ENCODE measurements around the gene ATP6V0C.
A peak's percentile ranks its signal among the peaks of the same experiment; 100 is the strongest.

ATP6V0C gene

GRCh38 chr16:2512735-2513404 lies 882 bp upstream of the ATP6V0C start:
- H3K27ac ChIP-seq (replicated peaks; ENCODE audit: low read length): peak overlapping the region; percentile 93
- peak overlapping the region; percentile 75 for H4K91ac ChIP-seq (ENCODE audit: low read depth, low read length, poor library complexity)
- peak overlapping the region; percentile 93 for H3K4ac ChIP-seq (ENCODE audit: low read length)
- H3K79me1 ChIP-seq (ENCODE audit: low read depth, low read length): peaks cover 19% of the 10 kb centered on the region
- peaks cover 31 to 38% of the 10 kb centered on the region in 2 donors for H3K4me1 ChIP-seq (ENCODE audit: control insufficient read depth in 2 of 2, insufficient read depth in 1 of 2, low read depth in 1 of 2, low read length in 2 of 2)
- H2BK120ac ChIP-seq (ENCODE audit: low read depth, low read length): peak overlapping the region; percentile 97
- WGBS, 2 donors (ENCODE audit: extremely low coverage in 2 of 2, insufficient read length in 2 of 2, insufficient replicate concordance in 1 of 2): no CpG with 5 or more reads among the region's 15 CpGs
- no peaks in the 10 kb centered on the region for H3K27me3 ChIP-seq (ENCODE audit: control insufficient read depth in 3 of 3, insufficient read depth in 3 of 3, low read depth in 1 of 3, low read length in 3 of 3)
- peak overlapping the region; percentile 99 for H3K18ac ChIP-seq (ENCODE audit: low read length)
- peak overlapping the region; percentile 87 for H2BK15ac ChIP-seq (ENCODE audit: low read length)
- H3K4me3 ChIP-seq (ENCODE audit: low read length in 2 of 2): peak overlapping the region; percentile 75 to 97
- H2BK12ac ChIP-seq (ENCODE audit: low read length): peak overlapping the region; percentile 24
- H3K4me2 ChIP-seq (ENCODE audit: insufficient read depth, low read length, poor library complexity, severe bottlenecking): peak overlapping the region; percentile 88
- H3K36me3 ChIP-seq (replicated peaks in 1 of 2; ENCODE audit: control insufficient read depth in 2 of 2, insufficient read depth in 2 of 2, low read length in 2 of 2): peaks cover 0 to 20% of the 10 kb centered on the region in 2 donors
- peak overlapping the region; percentile 97 for H3K23ac ChIP-seq (ENCODE audit: low read depth, low read length, poor library complexity)
- H2AK5ac ChIP-seq (ENCODE audit: low read depth, low read length): peak overlapping the region; percentile 91
- H4K8ac ChIP-seq (ENCODE audit: low read depth, low read length): peak overlapping the region; percentile 78
- peak overlapping the region; percentile 96 for H2BK5ac ChIP-seq (ENCODE audit: low read length)
- DNase-seq (ENCODE audit: low spot score): no peak
- H3K14ac ChIP-seq (ENCODE audit: low read length): peak overlapping the region; percentile 6
- peak overlapping the region; percentile 88 for H3K9ac ChIP-seq (ENCODE audit: low read depth, low read length, poor library complexity)
- peak overlapping the region; percentile 99 for H2AFZ ChIP-seq (ENCODE audit: low read length)
- H3K9me3 ChIP-seq (replicated peaks in 1 of 2; ENCODE audit: control insufficient read depth in 2 of 2, insufficient read depth in 1 of 2, low read depth in 1 of 2, low read length in 2 of 2): no peaks in the 10 kb centered on the region

- H3K4me1 ChIP-seq (ENCODE audit: control insufficient read depth in 2 of 2, insufficient read depth in 1 of 2, low read depth in 1 of 2, low read length in 2 of 2): peaks cover 31 to 38% of the 10 kb centered on the region in 2 donors
- no peak for DNase-seq (ENCODE audit: low spot score)
Measured at GRCh38 chr16:2514333-2515179, 804 bp downstream of the ATP6V0C start.

GRCh38 chr16:2515180-2515851 lies 1.6 kb downstream of the ATP6V0C start:
- WGBS, 2 donors (ENCODE audit: extremely low coverage in 2 of 2, insufficient read length in 2 of 2, insufficient replicate concordance in 1 of 2): no CpG with 5 or more reads among the region's 14 CpGs
- H3K23ac ChIP-seq (ENCODE audit: low read depth, low read length, poor library complexity): no peak overlapping the region
- no peak overlapping the region for H3K14ac ChIP-seq (ENCODE audit: low read length)
- H2BK120ac ChIP-seq (ENCODE audit: low read depth, low read length): no peak overlapping the region
- H3K9me3 ChIP-seq (replicated peaks in 1 of 2; ENCODE audit: control insufficient read depth in 2 of 2, insufficient read depth in 1 of 2, low read depth in 1 of 2, low read length in 2 of 2): no peaks in the 10 kb centered on the region
- H2AFZ ChIP-seq (ENCODE audit: low read length): no peak overlapping the region
- no peaks in the 10 kb centered on the region for H3K27me3 ChIP-seq (ENCODE audit: control insufficient read depth in 3 of 3, insufficient read depth in 3 of 3, low read depth in 1 of 3, low read length in 3 of 3)
- H2BK15ac ChIP-seq (ENCODE audit: low read length): no peak overlapping the region
- no peak overlapping the region for H4K8ac ChIP-seq (ENCODE audit: low read depth, low read length)
- no peak overlapping the region for H4K91ac ChIP-seq (ENCODE audit: low read depth, low read length, poor library complexity)
- H3K79me1 ChIP-seq (ENCODE audit: low read depth, low read length): peaks cover 34% of the 10 kb centered on the region
- peak overlapping the region; percentile 88 for H3K4me2 ChIP-seq (ENCODE audit: insufficient read depth, low read length, poor library complexity, severe bottlenecking)
- H2AK5ac ChIP-seq (ENCODE audit: low read depth, low read length): peak overlapping the region; percentile 96
- H3K4ac ChIP-seq (ENCODE audit: low read length): no peak overlapping the region
- H3K27ac ChIP-seq (replicated peaks; ENCODE audit: low read length): no peak overlapping the region
- H3K9ac ChIP-seq (ENCODE audit: low read depth, low read length, poor library complexity): no peak overlapping the region
- no peak overlapping the region for H2BK12ac ChIP-seq (ENCODE audit: low read length)
- H3K18ac ChIP-seq (ENCODE audit: low read length): no peak overlapping the region
- peak overlapping the region; percentile 96 to 97 for H3K4me3 ChIP-seq (ENCODE audit: low read length in 2 of 2)
- DNase-seq (ENCODE audit: low spot score): no peak
- peaks cover 8 to 31% of the 10 kb centered on the region in 2 donors for H3K36me3 ChIP-seq (replicated peaks in 1 of 2; ENCODE audit: control insufficient read depth in 2 of 2, insufficient read depth in 2 of 2, low read length in 2 of 2)
- peaks cover 30 to 31% of the 10 kb centered on the region in 2 donors for H3K4me1 ChIP-seq (ENCODE audit: control insufficient read depth in 2 of 2, insufficient read depth in 1 of 2, low read depth in 1 of 2, low read length in 2 of 2)
- no peak overlapping the region for H2BK5ac ChIP-seq (ENCODE audit: low read length)

More at GRCh38 chr16:2514333-2515179, 804 bp downstream of the ATP6V0C start:
- Histone ChIP-seq H3K14ac (ENCODE audit: low read length) (peak overlapping the region; percentile 71), H3K23ac (ENCODE audit: low read depth, low read length, poor library complexity) (peak overlapping the region; percentile 99), H4K91ac (ENCODE audit: low read depth, low read length, poor library complexity) (no peak overlapping the region), H2BK120ac (ENCODE audit: low read depth, low read length) (no peak overlapping the region), H3K27ac (replicated peaks; ENCODE audit: low read length) (no peak overlapping the region), H3K9me3 (replicated peaks in 1 of 2; ENCODE audit: control insufficient read depth in 2 of 2, insufficient read depth in 1 of 2, low read depth in 1 of 2, low read length in 2 of 2) (no peaks in the 10 kb centered on the region), H2AK5ac (ENCODE audit: low read depth, low read length) (peak overlapping the region; percentile 96), H3K4me3 (ENCODE audit: low read length in 2 of 2) (peak overlapping the region; percentile 96 to 97), H4K8ac (ENCODE audit: low read depth, low read length) (no peak overlapping the region), H2BK12ac (ENCODE audit: low read length) (no peak overlapping the region), H2BK15ac (ENCODE audit: low read length) (peak overlapping the region; percentile 49), H3K18ac (ENCODE audit: low read length) (peak overlapping the region; percentile 93), H3K9ac (ENCODE audit: low read depth, low read length, poor library complexity) (peak overlapping the region; percentile 98), H2AFZ (ENCODE audit: low read length) (peak overlapping the region; percentile 99), H3K36me3 (replicated peaks in 1 of 2; ENCODE audit: control insufficient read depth in 2 of 2, insufficient read depth in 2 of 2, low read length in 2 of 2) (peaks cover 7 to 30% of the 10 kb centered on the region in 2 donors), H2BK5ac (ENCODE audit: low read length) (peak overlapping the region; percentile 96), H3K79me1 (ENCODE audit: low read depth, low read length) (peaks cover 32% of the 10 kb centered on the region), H3K4me2 (ENCODE audit: insufficient read depth, low read length, poor library complexity, severe bottlenecking) (peak overlapping the region; percentile 88), H3K4ac (ENCODE audit: low read length) (no peak overlapping the region), H3K27me3 (ENCODE audit: control insufficient read depth in 3 of 3, insufficient read depth in 3 of 3, low read depth in 1 of 3, low read length in 3 of 3) (no peaks in the 10 kb centered on the region)
- no CpG with 5 or more reads among the region's 63 CpGs for WGBS, 2 donors (ENCODE audit: extremely low coverage in 2 of 2, insufficient read length in 2 of 2, insufficient replicate concordance in 1 of 2)
